HG03378 (cell line): ENCODE measurements around the gene GRM7.
A peak's percentile ranks its signal among the peaks of the same experiment; 100 is the strongest.

Experiments
- ATAC-seq: cut with Tn5 transposase; IDR thresholded peaks from one replicate; pipeline ENCODE4 v1.9.1; 2021; ENCODE audit warnings: mild to moderate bottlenecking, moderate library complexity; ENCODE audit not compliant: unreplicated experiment

GRM7 gene

GRCh38 chr3:7461202-7461825 lies 600.4 kb downstream of the GRM7 start:
- peak; percentile 96 for ATAC-seq

DNA sequence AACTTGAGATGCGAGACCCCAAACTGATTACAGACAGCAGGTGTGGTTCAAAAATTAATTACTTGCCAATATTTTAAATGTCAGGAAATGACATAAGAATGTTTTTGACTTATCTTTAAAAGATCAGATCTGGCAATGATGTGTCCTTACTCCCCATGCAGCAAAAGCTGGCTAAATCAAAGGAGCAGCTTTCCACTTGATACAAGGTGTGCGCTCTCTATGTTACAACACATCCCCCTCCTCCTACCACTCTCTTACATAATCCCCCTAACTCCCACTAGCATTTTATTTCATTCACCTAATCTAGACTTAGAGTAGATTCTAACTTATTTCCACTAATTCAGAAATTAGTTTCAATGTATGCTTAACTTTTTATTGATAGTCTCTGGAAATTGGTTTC lies 609.0 kb downstream of the GRM7 start:
- ATAC-seq = no peak

GRCh38 chr3:7484636-7485035 lies 623.7 kb downstream of the GRM7 start:
- ATAC-seq = no peak

DNA sequence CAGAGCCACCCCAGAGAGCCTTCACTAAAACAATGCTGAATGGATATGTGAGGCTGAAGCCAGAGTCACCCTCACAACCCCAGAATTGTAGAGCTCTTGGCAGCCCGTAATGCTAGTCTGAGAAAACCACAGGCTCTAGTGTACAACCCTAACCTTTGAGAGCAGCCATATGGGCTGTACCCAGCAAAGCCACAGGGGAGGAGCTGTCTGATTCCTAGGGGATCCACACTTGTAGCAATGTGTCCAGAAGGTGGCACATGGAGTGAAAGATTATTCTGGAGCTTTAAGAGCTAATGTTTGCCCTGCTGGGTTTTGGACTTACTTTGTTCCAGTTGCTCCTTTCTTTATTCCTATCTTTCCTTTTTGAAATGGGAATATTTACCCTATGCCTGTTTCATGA lies 626.8 kb downstream of the GRM7 start:
- ATAC-seq = no peak

DNA sequence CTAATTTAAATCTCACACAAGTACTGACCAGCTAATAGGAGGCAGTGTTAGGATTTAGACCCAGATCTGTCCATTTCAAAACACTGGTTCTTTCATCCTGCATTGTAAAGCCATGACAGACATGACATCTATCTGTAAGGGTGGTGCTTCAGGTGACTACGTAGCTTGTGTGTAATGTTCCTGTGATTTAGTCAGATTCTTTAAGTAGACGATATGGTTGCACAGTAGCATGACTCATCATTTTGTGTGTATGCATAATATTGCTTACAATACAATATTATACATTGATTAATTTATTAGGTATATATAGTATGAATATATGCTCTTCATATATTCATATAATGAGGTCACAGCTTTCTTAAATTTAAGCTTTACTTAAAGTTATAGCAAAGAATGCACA lies 628.5 kb downstream of the GRM7 start:
- ATAC-seq = no peak

DNA sequence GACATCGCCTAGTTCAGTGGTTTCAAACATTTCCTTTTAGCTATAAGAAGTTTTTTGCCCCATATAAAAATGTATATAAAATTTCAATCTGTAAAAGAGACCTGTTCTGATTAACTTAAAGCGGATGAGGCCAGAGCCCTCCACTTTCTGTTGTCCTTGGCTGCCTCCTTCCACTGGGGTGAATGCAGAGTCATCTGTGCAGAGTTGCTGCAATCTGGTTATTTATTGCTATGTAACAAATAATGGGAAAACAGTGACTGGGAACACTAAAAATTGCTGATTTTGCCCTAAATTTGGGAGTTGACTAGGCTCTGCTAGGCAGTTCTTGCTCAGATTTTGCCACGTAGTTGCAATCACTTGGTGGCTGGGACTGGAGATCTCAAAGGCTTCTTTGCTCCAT lies 637.8 kb downstream of the GRM7 start:
- no peak for ATAC-seq

GRCh38 chr3:7503431-7503830 lies 642.5 kb downstream of the GRM7 start:
- no peak for ATAC-seq

DNA sequence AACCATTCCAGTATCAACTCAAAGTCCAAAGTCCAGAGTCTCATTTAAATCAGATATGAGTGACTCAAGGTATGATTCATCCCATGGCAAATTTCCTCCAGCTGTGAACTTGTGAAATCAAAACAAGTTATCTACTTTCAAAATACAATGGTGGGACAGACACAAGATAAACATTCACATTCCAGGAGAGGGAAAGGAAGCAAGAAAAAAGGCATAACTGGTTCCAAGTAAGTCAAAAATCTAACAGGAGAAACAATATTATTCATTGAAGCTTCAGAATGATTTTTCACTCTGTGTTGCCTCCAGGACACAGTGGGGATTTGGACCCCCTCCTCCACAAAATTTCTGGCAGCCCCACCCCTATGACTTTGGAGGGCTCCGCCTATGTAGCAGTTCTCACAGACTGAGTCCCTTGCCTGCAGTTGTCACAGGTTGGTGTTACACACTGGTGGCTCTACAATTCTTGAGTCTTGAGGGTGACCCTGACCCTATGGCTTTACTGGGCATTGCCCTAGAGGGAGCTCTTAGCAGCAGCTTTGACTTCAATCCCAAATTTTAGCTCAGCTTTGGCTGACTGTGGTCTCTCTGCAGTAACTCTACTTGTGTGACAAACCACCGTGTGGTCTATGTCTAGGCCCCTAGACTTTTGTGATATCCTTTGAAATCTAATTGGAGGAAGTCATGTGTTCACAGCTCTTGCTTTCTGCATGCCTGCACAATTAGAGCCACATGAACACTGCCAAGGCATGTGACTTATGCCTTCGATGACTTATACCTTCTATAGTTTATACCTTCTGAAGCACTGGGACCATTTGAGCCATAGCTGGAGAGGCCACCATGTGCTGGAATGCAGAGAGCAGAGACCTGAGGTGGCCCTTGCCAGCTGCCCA lies 644.2 kb downstream of the GRM7 start:
- ATAC-seq = no peak

GRCh38 chr3:7506606-7507180 lies 645.8 kb downstream of the GRM7 start:
- ATAC-seq = no peak

GRCh38 chr3:7508821-7509220 lies 647.9 kb downstream of the GRM7 start:
- ATAC-seq = no peak

DNA sequence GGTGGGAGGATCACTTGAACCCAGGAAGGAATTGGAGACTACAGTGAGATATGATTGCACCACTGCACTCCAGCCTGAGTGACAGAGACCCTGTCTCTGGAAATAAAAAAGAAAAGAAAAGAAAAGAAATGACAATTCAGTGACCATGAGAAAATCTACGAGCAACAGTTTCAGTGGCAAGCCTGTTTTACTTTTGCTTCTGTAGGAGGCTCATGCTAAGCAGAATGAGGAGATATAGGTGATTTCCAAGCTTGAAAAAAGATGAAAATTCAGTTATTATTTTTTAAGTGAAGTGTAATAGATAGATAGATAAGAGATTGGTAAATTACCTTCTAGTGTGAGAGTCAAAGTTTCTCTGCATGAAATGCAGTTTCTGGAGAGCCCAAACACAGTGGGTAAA lies 651.1 kb downstream of the GRM7 start:
- ATAC-seq = no peak

- ATAC-seq = no peak
These were observed 657.1 kb downstream of the GRM7 start for GRCh38 chr3:7518026-7518425.

DNA sequence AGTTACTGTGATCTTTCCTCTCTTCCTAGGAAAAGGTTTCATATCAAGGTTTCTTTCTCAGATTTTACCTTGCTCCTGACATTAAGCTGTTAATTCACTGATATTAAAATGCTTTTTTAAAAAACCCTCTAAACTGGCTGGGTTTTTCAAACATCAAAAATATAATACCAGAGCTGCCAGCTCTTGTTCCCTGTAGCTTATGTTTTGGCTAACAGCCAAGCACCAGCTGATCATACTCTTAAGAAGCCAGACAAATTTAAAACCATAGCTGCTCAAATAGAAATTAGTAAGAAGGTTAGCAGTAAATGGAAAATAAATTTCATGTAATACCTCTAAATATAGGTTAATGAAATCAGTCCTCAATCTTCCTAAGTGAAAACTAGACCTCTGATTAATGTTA lies 657.5 kb downstream of the GRM7 start:
- no peak for ATAC-seq

DNA sequence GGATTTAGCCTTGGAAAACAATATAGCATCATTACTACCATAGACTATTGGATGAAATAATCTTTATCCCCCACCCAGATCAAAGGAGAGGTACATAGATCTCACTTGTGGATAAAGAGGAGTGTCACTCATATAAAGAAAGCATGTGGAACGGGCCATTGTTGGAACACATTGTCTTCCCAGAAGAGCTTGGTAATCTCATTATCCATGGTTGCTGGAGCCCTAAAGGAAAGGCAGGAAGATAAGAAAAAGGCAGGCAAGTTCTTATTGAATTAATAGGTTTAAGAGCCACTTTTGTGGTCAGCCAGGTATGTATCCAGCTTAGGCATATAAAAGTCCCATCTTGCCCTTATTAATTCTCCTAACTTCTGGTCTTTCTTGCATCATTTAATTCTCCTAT lies 659.1 kb downstream of the GRM7 start:
- ATAC-seq = no peak

GRCh38 chr3:7520593-7520992 lies 659.7 kb downstream of the GRM7 start:
- ATAC-seq = no peak

GRCh38 chr3:7536510-7536909 lies 675.6 kb downstream of the GRM7 start:
- ATAC-seq = no peak

DNA sequence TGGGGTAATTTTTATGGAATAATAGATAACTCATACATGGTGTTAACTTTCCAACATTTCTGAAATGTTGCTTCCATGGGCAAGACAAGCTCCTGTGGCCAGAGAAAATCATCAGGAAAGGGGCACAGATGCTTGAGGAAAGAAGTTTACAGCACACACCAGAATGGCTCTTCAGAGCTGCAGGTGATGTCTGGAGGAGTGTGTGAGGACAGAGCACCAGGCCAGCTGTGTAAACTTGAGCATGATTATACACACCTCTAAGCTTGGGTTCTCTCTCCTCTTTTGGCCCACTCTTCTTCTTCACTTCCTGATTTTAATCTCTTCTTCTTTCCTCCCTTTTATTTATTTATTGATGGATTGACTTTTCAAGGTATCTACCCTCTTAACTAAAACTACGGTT lies 676.0 kb downstream of the GRM7 start:
- ATAC-seq = no peak

DNA sequence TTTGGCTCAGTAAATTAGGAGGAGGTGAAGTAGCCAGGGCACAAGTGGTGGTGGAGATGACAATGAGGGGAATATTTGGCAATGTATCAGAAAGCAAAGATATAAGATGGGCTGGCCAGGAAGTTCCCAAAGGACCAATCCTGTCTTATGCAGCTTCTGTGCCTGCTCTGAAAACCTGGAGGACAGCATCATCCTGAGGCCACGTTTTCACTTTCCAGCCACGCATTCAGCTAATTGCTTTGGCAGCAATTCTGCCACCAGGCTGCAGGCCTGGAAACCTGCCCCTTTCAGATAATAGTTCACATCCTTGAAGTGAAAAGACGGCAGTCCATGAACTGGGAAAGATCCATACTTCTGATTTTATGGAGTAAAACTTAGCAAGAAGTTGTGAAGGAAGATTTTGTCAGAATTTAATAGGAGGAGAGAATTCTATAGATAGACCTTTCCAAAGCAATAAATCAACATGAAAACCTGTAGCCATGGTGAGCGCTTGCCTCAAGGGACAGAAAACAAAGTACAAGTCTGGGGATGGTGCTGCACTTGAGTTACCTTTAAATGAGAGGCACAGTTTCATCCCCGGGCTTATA lies 682.5 kb downstream of the GRM7 start:
- ATAC-seq = no peak

- ATAC-seq = no peak
These were observed 684.4 kb downstream of the GRM7 start for GRCh38 chr3:7545334-7545733.

DNA sequence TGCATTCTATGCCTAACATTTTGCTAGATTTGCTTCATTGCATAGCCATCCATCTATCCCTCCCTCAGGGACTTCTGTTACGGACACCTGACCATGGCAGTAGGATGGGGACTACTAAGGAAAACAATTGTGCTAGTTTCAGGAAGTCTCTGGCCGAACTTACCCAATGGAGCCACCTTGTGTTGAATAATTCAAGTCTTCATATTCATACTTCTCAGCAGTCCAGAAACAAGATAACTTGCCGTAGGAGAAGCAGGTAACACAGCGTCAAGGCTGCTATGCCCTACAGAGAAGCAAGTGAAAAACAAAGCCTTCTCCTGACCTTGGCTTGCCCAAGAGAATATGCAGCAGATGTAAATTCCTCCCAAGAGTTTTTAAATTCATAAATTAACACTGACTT lies 685.3 kb downstream of the GRM7 start:
- ATAC-seq = no peak

DNA sequence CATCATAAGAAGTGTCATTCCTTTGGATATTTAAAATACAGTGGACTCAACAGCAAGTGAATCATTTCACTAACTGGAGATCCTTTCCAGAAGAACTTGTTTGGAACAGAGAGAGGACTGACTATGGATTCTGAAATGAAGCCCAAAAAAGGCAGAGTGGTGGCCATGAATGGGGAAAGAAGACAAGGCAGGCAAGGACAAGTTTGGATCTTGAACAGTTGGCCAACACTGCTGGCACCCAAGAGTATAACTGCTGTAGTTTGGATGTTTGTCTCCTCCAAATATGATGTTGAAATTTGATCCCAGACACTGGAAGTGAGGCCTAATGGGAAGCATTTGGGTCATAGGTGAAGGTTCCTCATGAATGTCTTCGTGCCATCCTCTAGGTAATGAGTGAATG lies 686.9 kb downstream of the GRM7 start:
- ATAC-seq = no peak

DNA sequence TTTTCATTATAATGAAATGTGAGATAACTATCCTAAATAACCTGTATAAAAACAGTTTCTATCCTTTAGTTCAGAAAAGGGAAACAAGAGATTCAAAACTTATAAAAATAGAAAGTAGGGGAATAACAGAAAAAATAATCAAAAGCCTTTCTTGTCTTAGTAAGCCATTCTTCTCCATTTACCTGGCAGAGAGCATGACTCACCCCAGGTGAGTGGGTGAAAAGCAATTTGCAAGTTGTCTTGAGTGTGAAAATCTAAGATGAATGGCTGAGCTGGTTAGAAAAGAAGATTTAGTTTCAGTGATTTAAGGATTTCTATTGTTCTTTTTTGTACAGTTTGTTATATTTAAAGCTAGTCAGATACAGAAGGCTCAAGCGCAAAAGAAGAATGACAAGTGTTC lies 702.0 kb downstream of the GRM7 start:
- ATAC-seq = no peak
